Mesothelial cell of epicardium (in vitro differentiated cells): ENCODE measurements around the gene COL4A2. TPM values are rescaled to one million over a fixed set of nuclear protein-coding genes. Genes with fewer than 3 reads are reported as not detected.

Experiments used
- DNase-seq, 2 experiments: peaks; one replicate each; pipeline ENCODE4 v3.0.0; 2021; ENCODE audit warnings: low spot score in 2 of 2; ENCODE audit not compliant: unreplicated experiment in 2 of 2
- H3K27ac Mint-ChIP-seq: 2 replicates; pipeline ENCODE4 v1.8.0; 2021; ENCODE audit warnings: mixed read lengths
- H3K27me3 Mint-ChIP-seq: 2 replicates; pipeline ENCODE4 v1.8.0; 2021; ENCODE audit warnings: low read depth, mixed read lengths
- H3K36me3 Mint-ChIP-seq: 2 replicates; pipeline ENCODE4 v1.8.0; 2021; ENCODE audit warnings: mixed read lengths
- H3K4me1 Mint-ChIP-seq: 2 replicates; pipeline ENCODE4 v1.8.0; 2021; ENCODE audit warnings: mixed read lengths
- H3K4me3 Mint-ChIP-seq: 2 replicates; pipeline ENCODE4 v1.8.0; 2021; ENCODE audit warnings: mild to moderate bottlenecking, moderate library complexity, mixed read lengths
- H3K9me3 Mint-ChIP-seq: 2 replicates; pipeline ENCODE4 v1.8.0; 2021; ENCODE audit warnings: mixed read lengths
- CTCF ChIP-seq: fragments of 200-600 bp; sonication (generic); IDR thresholded peaks from one replicate; pipeline ENCODE4 v1.5.0; 2021; ENCODE audit warnings: antibody characterized with exemption; ENCODE audit not compliant: unreplicated experiment
- microRNA-seq: library from miRNA; unstranded; fragments of <30 nt; microRNA quantifications from one replicate; pipeline ENCODE4 v1.2.0, GENCODE V29; 2021; ENCODE audit warnings: inconsistent platforms, mixed read lengths
- total RNA-seq: library from RNA; stranded (reverse); gene quantifications from 3 replicates; pipeline ENCODE4 v1.2.1, GENCODE V29; 2021

COL4A2 gene
- total RNA-seq, 1 donor from 2014 or later, result 469 TPM

DNA sequence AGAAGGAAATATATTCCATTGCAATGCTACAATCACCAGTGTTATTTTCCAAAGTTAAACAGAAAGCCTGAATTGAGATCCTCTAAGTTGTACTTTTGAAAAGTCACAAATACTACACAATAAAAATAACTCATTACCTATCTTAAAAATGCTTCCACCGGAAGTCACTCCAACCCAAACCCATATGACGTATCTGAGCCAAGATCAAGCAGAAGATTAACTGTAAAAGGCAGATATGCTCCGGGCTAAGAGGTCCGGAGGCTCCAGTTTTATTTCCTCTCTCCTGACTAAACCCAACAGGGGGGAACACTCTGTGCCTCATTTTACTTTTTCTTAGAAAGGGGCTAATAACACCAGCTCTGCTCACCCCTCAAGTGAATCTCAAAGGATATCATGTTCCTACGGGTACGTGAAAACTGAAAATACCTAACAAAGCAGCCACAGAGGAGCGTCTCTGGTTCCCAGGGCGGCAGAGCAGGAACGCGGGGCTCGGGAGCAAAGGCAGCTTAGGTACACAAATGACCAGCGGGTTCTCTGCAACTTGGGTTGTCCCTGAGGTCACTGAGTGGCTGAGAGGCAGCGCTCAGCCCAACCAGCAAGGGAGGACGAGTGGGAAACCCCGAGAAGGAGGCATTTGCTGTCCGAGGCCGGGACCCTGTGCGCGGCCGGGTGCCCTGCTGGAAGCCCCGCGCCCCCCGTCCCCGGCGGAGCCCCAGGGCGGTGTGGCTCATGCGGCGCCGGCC, 253.7 kb downstream of the COL4A2 start:
- H3K27me3 Mint-ChIP-seq, result no peaks in the 10 kb centered on the region
- no peak for TF ChIP-seq CTCF
- H3K9me3 Mint-ChIP-seq, result peaks cover 9% of the 10 kb centered on the region
- no peak for DNase-seq
- H3K4me1 Mint-ChIP-seq, result peaks cover 52% of the 10 kb centered on the region
- peak overlapping the region; percentile 76 for H3K4me3 Mint-ChIP-seq
- H3K27ac Mint-ChIP-seq, result peak overlapping the region; percentile 71
- peaks cover 12% of the 10 kb centered on the region for H3K36me3 Mint-ChIP-seq

DNA sequence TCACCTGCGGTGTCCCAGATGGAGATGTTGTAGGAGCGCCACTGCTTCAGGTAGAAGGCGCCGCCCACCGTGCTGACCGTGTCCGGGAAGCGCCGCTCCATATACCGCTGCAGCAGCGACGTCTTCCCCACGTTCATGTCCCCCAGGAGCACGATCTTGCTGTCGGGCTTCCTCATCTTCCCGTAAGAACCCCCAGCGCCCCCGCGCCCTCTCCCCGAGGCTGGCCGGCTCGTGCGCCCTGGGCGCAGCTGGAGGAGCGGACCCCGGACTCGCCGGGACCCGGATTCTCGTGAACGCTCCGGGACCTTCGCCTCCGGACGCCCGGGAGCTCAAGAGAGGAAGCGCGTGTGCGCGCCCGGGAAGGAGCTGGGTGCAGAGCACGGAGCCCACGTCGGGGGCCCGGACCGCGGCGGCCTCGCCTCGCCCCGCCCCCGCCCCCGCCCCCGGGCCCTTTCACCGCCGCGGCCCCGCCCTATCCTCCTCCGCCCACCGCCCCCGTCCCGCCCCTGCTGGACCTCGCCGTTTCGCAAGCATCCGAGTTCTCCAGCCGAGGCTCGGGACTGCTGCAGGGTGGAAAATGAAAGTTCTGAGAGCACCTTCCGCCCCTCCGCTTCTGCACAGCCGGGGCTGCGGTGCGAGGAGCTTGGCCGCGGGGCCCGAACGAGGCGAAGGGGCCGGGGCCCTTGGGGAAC, 254.4 kb downstream of the COL4A2 start, which contains the start of gene RAB20:
TSS of gene RAB20 (minus strand) at position 379 of the 692 bp plus-strand sequence. CDS start at position 176, 203 bp downstream.
- Mint-ChIP-seq H3K9me3 (peaks cover 9% of the 10 kb centered on the region), H3K36me3 (peaks cover 12% of the 10 kb centered on the region), H3K4me1 (peaks cover 51% of the 10 kb centered on the region), H3K4me3 (peak within 1 kb of the TSS; percentile 93), H3K27me3 (no peaks in the 10 kb centered on the region), H3K27ac (peak within 1 kb of the TSS; percentile 95)
- no peak for TF ChIP-seq CTCF
- peak; percentile 60 to 77 for DNase-seq

GRCh38 chr13:110562036-110562597, 255.0 kb downstream of the COL4A2 start:
- H3K4me3 Mint-ChIP-seq, result peak overlapping the region; percentile 93
- H3K27me3 Mint-ChIP-seq, result no peaks in the 10 kb centered on the region
- H3K36me3 Mint-ChIP-seq, result peaks cover 6% of the 10 kb centered on the region
- H3K4me1 Mint-ChIP-seq, result peaks cover 51% of the 10 kb centered on the region
- H3K27ac Mint-ChIP-seq, result peak overlapping the region; percentile 95
- TF ChIP-seq CTCF, result no peak
- DNase-seq, result no peak
- H3K9me3 Mint-ChIP-seq, result peaks cover 4% of the 10 kb centered on the region

Small RNA genes within 50 kb of the gene (microRNA-seq; reads per million reads assigned to microRNA genes)
- gene MIR8073, result not detected

Other genes starting within 250 kb of the COL4A2 start
- 341 to 362 TPM (median 347 TPM) in 3 replicates for gene COL4A1, start 127 bp upstream of the COL4A2 start, total RNA-seq